Activated CD8-positive, alpha-beta memory T cell treated with anti-CD3 and anti-CD28 coated beads, Interleukin-2, amount 10 ng/mL, durations not matched to agents 7 days and 5 days (primary cell): ENCODE measurements around the gene TBX15. TPM values are rescaled to one million over a fixed set of nuclear protein-coding genes. Genes with fewer than 3 reads are reported as not detected.
"Not testable (repeated sequence)": the region's sequence is repeated elsewhere in the genome, so short reads cannot be mapped to it uniquely, and the experiment has no call there.

Experiments
- ATAC-seq: fragments of 150-1000 bp; cut with Tn5 transposase; one replicate; pipeline ENCODE4 v1.10.0; 2021; ENCODE audit warnings: moderate library complexity
- CTCF ChIA-PET: fragments of 350-600 bp; sonication (Branson Sonifier 250); formaldehyde crosslinking; loops from one replicate; lab custom pipeline; 2021; ENCODE audit warnings: antibody characterized with exemption; lab: Charles Lee
- DNase-seq: peaks from one replicate; pipeline ENCODE4 v3.0.0-alpha.2; 2020
- H3K27ac Mint-ChIP-seq: one replicate; pipeline ENCODE4 v1.8.0; 2021; ENCODE audit warnings: mild to moderate bottlenecking, mixed read lengths
- H3K27me3 Mint-ChIP-seq: one replicate; pipeline ENCODE4 v1.8.0; 2021; ENCODE audit warnings: mixed read lengths
- H3K36me3 Mint-ChIP-seq: one replicate; pipeline ENCODE4 v1.8.0; 2021; ENCODE audit warnings: mild to moderate bottlenecking, mixed read lengths
- H3K4me1 Mint-ChIP-seq: one replicate; pipeline ENCODE4 v1.8.0; 2021; ENCODE audit warnings: mixed read lengths
- H3K4me3 Mint-ChIP-seq: one replicate; pipeline ENCODE4 v1.8.0; 2021; ENCODE audit warnings: mild to moderate bottlenecking, moderate library complexity, mixed read lengths
- H3K9me3 Mint-ChIP-seq: one replicate; pipeline ENCODE4 v1.8.0; 2022; ENCODE audit warnings: low read depth, mixed read lengths
- total RNA-seq, 2 experiments: library from RNA; stranded (reverse); gene quantifications; one replicate each; pipeline ENCODE4 v1.2.3, GENCODE V29; 2021

Gene TBX15
- total RNA-seq, 2 experiments from 2014 or later, result not detected

DNA sequence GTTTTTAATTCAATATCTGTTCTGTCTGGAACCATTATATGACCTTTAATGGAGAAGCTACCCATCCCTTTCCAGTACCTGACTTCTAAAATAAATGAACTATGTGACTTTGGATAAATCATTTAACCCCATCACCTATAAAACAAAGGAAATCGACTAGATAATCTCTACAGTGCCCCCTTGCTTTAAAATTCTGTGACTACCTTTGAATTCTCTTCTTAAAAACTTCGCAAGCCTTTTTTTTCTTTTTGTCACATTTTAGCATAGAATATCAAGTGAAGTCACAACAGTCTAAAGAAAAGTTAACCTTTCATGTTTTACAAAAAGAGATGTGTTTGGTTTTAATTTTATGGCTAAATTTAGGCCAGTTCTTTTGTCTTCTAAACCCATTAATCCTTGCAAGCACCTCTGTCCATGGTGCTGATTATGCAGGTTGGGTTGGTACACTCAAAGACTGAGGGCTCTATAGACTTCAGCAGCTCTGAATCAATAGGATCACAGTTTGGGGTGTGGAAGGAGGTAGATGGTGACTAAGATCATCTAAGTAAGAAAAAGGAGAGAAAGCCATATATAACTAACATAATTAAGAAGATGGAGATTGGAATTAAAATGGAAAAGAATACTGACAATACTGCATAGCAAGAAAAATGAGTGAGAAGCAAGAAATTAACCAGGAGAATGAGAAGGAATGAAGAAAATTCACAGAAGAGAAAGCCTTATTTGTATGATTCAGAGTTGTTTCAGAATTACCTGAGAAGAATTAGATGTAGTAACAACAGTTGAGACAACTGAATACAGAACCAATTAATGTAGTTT lies 59.2 kb downstream of the TBX15 start:
- Mint-ChIP-seq H3K27me3 (no peaks in the 10 kb centered on the region), H3K36me3 (no peaks in the 10 kb centered on the region), H3K9me3 (peaks cover 3% of the 10 kb centered on the region), H3K27ac (no peak overlapping the region), H3K4me3 (no peak overlapping the region), H3K4me1 (no peaks in the 10 kb centered on the region)
- DNase-seq (no peak), ATAC-seq (no peak)
- CTCF ChIA-PET, result no interaction called here

DNA sequence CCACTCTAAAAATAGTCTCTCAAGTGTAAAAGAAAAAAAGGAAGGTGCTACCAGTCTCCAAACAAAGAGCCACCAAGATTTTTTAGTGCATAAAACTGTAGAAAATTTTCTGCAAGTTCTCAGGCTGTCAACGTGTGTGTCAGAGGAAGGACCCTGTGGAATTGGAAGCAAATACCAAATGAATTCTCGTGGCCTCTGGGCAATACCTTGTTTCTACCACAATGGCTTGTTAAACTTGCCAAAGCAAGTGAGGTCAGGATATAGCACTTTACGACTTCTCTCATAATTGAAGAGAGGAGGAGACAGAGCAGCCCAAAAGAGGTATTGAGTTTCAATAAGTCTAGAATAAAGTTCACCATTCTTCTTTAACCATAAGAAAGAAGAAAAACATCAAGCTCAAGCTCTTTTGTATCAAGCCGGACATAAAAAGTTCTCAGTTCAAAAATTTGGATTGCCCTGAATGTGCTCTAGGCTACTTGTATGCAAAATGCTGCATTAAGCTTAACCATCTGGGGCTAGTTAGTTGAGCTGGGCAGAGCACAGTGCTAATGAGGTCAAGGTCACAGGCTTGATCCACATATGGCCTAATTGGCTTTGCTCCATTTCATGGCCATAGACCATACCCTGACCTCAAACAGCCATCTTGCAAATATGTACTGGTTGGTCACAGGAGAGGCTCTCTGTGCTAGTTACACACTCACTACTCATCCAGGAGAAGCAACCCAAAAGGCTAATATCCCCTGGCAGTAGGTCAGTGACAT lies 60.5 kb downstream of the TBX15 start:
- Mint-ChIP-seq H3K36me3 (no peaks in the 10 kb centered on the region), H3K9me3 (peaks cover 3% of the 10 kb centered on the region), H3K27me3 (no peaks in the 10 kb centered on the region), H3K4me3 (no peak overlapping the region), H3K4me1 (no peaks in the 10 kb centered on the region), H3K27ac (no peak overlapping the region)
- DNase-seq (no peak), ATAC-seq (no peak)
- CTCF ChIA-PET, result no interaction called here

DNA sequence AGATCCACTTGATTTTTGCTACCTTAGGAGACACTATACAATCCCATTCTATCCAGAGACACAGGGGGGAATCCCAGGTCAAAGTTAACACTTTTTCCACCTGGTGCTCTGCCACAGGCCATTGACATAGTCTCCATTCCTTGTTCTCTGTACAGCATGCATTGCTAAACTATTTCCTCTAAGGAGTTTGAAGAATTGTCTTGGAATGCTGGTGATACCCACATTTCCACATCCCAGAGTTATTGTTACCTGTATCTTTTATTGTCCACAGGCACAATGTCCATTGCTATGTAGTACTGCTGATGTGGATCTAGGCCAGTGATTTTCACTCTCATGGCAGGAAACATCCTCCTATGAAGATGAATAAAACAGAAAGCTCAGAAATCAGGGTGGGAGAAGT lies 61.9 kb downstream of the TBX15 start:
- CTCF ChIA-PET, result no interaction called here
- H3K9me3 Mint-ChIP-seq, result peaks cover 3% of the 10 kb centered on the region
- ATAC-seq (no peak), DNase-seq (no peak)
- no peaks in the 10 kb centered on the region for H3K27me3 Mint-ChIP-seq
- H3K4me3 Mint-ChIP-seq, result no peak overlapping the region
- H3K27ac Mint-ChIP-seq, result no peak overlapping the region
- H3K36me3 Mint-ChIP-seq, result no peaks in the 10 kb centered on the region
- no peaks in the 10 kb centered on the region for H3K4me1 Mint-ChIP-seq

DNA sequence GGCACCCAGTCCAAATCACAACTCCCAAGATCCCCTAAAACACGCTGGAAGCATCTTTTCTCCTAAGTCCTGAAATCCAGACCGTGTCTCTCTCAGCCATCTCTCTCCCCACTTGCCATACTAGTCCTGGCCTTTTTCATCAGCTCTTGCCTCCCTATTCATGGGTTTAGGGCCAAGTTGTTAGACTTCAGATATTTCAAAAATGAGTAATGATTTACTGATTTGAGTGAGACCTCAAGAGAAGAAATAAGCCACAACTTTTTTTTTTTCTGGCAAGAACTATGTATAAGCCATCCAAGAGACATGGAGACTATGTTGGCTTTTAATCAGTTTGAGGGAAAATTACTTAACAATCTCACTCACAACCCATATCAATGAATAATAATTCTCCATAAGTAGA lies 62.5 kb downstream of the TBX15 start:
- ATAC-seq (no peak), DNase-seq (no peak)
- H3K9me3 Mint-ChIP-seq, result peaks cover 3% of the 10 kb centered on the region
- H3K4me3 Mint-ChIP-seq, result no peak overlapping the region
- no peaks in the 10 kb centered on the region for H3K36me3 Mint-ChIP-seq
- no peaks in the 10 kb centered on the region for H3K4me1 Mint-ChIP-seq
- CTCF ChIA-PET, result no interaction called here
- no peak overlapping the region for H3K27ac Mint-ChIP-seq
- H3K27me3 Mint-ChIP-seq, result no peaks in the 10 kb centered on the region

DNA sequence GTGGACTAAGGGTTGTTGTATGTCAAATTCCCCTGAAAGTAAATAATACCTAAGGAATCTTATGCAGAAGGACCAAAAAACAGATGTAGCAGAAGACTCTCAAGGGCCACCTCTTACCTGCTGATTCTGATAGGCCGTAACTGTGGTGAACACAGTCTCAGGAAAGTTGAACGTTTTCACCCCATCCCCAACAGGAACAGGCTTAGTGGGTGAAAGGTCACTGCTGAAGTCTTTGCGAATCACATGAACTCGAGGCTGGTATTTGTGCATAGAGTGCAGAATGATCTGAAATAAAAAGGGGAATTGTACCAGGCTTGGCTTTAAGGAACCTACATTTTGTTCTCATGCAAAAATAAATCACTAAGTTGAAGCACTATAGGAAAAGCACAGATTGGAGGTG lies 64.8 kb downstream of the TBX15 start:
- Mint-ChIP-seq H3K9me3 (peaks cover 3% of the 10 kb centered on the region), H3K4me1 (no peaks in the 10 kb centered on the region), H3K4me3 (no peak overlapping the region), H3K36me3 (no peaks in the 10 kb centered on the region), H3K27me3 (no peaks in the 10 kb centered on the region), H3K27ac (no peak overlapping the region)
- CTCF ChIA-PET, result no interaction called here
- DNase-seq, result no peak
- no peak for ATAC-seq

DNA sequence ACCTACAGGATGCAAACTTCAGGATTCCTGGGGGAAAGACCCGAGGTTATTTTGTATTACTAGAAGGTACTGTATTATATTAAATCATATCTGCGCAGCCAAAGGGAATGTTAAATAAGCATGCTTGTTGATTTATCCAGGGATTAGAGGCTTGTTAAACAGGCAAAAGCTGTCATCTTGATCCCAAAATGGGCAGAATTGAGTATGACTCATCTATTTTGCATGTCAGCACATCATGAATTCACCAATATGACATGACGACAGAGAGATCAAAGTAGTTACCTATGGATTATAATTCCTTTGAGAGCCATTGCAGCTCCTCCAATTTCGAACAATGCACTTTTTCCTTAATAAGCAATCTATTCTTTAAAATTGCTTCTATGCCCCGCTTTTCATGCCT lies 66.1 kb downstream of the TBX15 start:
- Mint-ChIP-seq H3K27ac (no peak overlapping the region), H3K27me3 (no peaks in the 10 kb centered on the region), H3K4me3 (no peak overlapping the region), H3K4me1 (no peaks in the 10 kb centered on the region), H3K36me3 (no peaks in the 10 kb centered on the region), H3K9me3 (peaks cover 3% of the 10 kb centered on the region)
- CTCF ChIA-PET, result no interaction called here
- ATAC-seq, result no peak
- no peak for DNase-seq

DNA sequence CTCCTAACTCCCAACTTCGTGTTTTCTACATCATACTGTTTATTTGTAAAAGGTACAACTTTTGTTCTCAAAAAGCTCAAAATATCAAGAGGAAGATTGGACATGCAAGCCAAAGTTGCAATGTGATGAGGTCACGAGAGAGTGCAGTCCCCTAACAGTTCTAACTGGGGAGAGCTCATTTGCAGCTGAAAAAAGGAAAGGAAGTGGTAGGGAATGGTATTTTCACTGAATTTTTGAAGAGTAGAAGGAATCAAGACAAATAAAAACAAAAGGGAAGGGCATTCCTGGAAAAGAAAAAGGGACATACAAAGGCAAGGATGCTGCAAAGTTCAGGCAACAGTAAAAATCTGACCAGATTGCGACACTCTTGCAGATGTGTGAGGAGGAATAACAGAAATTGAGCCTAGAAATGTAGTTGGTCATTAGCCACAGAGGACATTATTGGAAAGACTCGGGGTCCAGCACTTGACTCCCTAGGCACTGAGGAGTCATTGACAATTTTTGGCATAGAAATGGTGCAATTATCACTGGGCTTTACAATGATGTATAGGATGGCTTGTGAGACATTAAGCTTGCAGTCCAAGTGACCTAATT lies 67.9 kb downstream of the TBX15 start:
- Mint-ChIP-seq H3K27ac (no peak overlapping the region), H3K9me3 (peaks cover 3% of the 10 kb centered on the region), H3K27me3 (no peaks in the 10 kb centered on the region), H3K4me1 (no peaks in the 10 kb centered on the region), H3K36me3 (no peaks in the 10 kb centered on the region), H3K4me3 (no peak overlapping the region)
- no peak for ATAC-seq
- CTCF ChIA-PET, result no interaction called here
- DNase-seq, result no peak

DNA sequence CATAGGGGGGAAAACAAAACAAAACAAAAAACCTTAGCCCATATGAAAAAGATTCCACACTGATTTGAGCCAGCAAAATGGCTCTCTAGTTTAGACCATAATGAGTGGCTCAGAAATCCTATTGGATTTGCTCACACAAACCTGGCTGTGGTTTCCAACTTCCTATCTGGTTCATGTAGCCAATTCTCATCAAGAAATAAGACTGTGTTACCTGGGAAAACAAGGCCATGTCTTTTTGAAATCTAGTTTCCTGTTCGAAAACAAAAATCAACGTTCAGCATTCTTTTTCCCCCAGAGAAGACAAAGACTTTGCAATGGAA lies 69.2 kb downstream of the TBX15 start:
- CTCF ChIA-PET, result no interaction called here
- H3K36me3 Mint-ChIP-seq, result no peaks in the 10 kb centered on the region
- ATAC-seq, result no peak
- H3K4me1 Mint-ChIP-seq, result no peaks in the 10 kb centered on the region
- no peak overlapping the region for H3K4me3 Mint-ChIP-seq
- no peak overlapping the region for H3K27ac Mint-ChIP-seq
- H3K27me3 Mint-ChIP-seq, result no peaks in the 10 kb centered on the region
- no peaks in the 10 kb centered on the region for H3K9me3 Mint-ChIP-seq
- DNase-seq, result no peak

DNA sequence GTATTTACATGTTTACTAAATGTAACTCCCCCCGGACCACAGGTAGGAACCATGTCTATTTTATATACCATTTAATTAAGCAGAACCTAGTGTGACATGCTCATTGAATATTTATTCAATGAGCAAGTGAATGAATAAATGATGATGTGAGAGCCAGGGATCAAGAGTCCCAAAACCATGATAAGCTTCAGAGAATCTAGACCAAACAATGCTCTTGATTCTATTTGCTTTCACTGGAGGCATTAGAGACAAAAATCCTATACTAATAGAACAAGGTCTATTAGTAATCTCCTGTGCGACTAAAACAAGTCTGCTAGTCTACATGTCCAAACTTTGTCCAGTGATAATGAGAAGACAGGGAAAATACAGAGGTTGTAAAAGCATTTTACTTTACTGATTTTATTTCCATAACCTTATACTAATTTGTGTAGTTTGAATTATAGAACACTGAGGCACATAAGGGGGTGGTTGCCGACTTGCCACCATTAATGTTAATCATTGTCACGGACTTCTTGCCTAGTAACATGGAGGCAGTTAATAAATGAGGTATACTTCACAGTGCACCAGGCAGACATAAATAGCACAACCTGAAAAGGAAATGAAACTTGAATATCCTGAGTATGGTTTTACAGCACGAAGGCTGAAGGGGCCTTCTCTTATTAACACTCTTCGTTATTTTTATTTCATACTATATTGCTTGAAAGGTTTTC lies 69.8 kb downstream of the TBX15 start:
- DNase-seq, result no peak
- Mint-ChIP-seq H3K27ac (no peak overlapping the region), H3K4me1 (no peaks in the 10 kb centered on the region), H3K36me3 (no peaks in the 10 kb centered on the region), H3K4me3 (no peak overlapping the region), H3K27me3 (no peaks in the 10 kb centered on the region), H3K9me3 (no peaks in the 10 kb centered on the region)
- no peak for ATAC-seq
- CTCF ChIA-PET, result no interaction called here

DNA sequence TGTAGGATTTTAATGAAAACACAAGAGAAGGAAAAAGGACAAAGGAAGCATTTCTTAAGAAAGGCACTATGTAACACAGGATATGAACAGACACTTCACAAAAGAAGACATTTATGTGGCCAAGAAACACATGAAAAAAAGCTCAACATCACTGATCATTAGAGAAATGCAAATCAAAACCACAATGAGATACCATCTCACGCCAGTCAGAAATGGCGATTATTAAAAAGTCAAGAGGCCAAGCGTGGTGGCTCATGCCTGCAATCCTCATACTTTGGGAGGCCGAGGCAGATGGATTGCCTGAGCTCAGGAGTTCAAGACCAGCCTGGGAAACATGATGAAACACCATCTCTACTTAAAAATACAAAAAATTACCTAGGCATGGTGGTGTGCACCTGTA lies 71.8 kb downstream of the TBX15 start:
- H3K36me3 Mint-ChIP-seq, DNase-seq, H3K27ac Mint-ChIP-seq, H3K9me3 Mint-ChIP-seq, H3K4me1 Mint-ChIP-seq, CTCF ChIA-PET, ATAC-seq, H3K27me3 Mint-ChIP-seq, H3K4me3 Mint-ChIP-seq: not testable (repeated sequence)

DNA sequence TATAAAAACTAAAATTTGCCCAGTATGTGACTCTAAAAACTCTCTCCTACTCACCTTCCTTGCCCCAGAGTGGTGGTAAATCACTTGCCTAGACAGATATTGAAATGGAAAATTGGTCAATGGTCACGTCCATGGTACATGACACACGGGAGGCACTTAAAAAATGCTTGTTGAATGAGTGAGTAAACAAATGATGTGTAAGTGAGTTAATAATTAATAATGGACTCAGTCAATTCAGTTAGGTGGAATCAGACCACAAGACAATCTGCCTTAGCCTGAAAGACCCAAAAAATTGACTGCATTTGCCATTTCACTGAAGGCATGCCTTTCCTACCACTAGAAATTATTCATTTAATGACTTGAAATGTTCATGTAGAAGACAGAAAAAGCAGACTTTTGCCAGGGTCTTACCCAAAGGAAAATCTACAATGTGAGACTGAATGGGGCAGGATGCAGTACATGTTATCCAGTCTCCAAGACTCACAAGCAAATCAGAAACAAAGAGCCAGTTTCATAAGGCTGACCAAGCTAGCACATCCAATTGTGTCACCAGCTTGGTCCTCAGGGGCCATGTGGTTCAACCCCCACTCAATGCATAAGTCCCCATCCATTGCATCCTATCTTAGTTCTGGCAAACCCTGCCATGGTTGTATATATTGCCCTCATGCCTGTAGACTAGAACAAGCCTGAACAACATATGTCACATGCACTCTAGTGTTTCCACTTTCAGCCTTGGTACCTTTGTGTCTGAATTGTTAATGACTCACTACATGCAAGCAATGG lies 73.6 kb downstream of the TBX15 start:
- H3K36me3 Mint-ChIP-seq, result no peaks in the 10 kb centered on the region

DNA sequence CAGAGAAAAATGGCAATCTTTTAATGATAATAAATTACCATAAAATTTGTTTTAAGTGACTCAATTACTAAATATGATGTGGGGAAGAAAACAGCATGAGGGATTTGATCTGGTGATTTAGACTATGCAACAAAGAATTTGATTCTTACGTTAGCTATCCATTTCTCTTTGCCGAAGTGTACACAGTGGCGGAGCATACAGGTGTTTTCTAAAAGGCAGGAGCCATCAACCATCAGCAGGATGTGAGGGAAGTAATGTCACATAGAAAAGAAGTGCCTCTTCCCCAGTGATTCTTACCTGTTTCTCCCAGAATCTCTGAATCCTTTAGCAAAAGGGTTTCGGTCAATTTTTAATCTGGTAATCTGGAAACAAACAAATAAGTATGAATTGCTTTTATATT lies 74.3 kb downstream of the TBX15 start:
- Mint-ChIP-seq H3K4me3 (no peak overlapping the region), H3K4me1 (no peaks in the 10 kb centered on the region), H3K9me3 (peaks cover 2% of the 10 kb centered on the region), H3K27me3 (no peaks in the 10 kb centered on the region), H3K27ac (no peak overlapping the region), H3K36me3 (no peaks in the 10 kb centered on the region)
- CTCF ChIA-PET, result no interaction called here
- ATAC-seq, result no peak
- no peak for DNase-seq

More for the DNA sequence above, 73.6 kb downstream of the TBX15 start:
- ATAC-seq, result no peak
- Mint-ChIP-seq H3K4me1 (no peaks in the 10 kb centered on the region), H3K4me3 (no peak overlapping the region), H3K9me3 (peaks cover 2% of the 10 kb centered on the region), H3K27me3 (no peaks in the 10 kb centered on the region), H3K27ac (no peak overlapping the region)
- no peak for DNase-seq
- CTCF ChIA-PET, result no interaction called here

DNA sequence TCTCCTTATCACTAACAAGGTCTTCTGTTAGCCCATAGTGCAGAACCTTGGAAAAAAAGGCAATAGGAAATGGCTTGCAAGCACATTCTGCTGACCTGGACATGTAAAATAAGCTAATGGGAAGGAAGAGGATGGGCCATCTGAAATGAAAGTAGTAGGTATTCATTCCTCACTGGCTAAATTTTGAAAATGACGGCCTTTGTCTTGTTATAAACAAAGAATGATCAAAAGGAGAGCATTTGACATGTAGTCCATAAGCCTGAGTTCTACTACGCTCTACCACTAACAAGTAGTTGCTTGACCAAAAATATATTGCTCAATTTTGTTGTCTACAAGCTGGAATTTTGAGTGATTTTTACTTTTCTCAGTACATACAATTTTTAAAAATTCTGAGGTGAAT lies 75.6 kb downstream of the TBX15 start:
- Mint-ChIP-seq H3K36me3 (no peaks in the 10 kb centered on the region), H3K27me3 (no peaks in the 10 kb centered on the region), H3K27ac (no peak overlapping the region), H3K4me3 (no peak overlapping the region), H3K9me3 (peaks cover 2% of the 10 kb centered on the region), H3K4me1 (no peaks in the 10 kb centered on the region)
- no peak for DNase-seq
- CTCF ChIA-PET, result no interaction called here
- no peak for ATAC-seq
